IPS-15b (cell line): ENCODE measurements around the gene LIMS2.

Experiments used
- H3K27me3 ChIP-seq: one replicate; pipeline ENCODE4 v1.6.1; 2013; ENCODE audit warnings: low read length; ENCODE audit not compliant: control insufficient read depth, insufficient read depth
- H3K36me3 ChIP-seq: one replicate; pipeline ENCODE4 v1.6.1; 2013; ENCODE audit warnings: low read length; ENCODE audit not compliant: control insufficient read depth, insufficient read depth
- H3K4me1 ChIP-seq: one replicate; pipeline ENCODE4 v1.6.1; 2013; ENCODE audit warnings: mild to moderate bottlenecking, low read length; ENCODE audit not compliant: control insufficient read depth, insufficient read depth
- H3K4me3 ChIP-seq: one replicate; pipeline ENCODE4 v1.5.1; 2013; ENCODE audit warnings: low read depth, low read length
- H3K9ac ChIP-seq: one replicate; pipeline ENCODE4 v1.6.1; 2013; ENCODE audit warnings: low read depth, mild to moderate bottlenecking, low read length
- H3K9me3 ChIP-seq: one replicate; pipeline ENCODE4 v1.6.1; 2013; ENCODE audit warnings: mild to moderate bottlenecking, low read length; ENCODE audit not compliant: control insufficient read depth, insufficient read depth

LIMS2 gene

GRCh38 chr2:127622561-127623387, 52.6 kb downstream of the LIMS2 start:
- no peaks in the 10 kb centered on the region for H3K36me3 ChIP-seq
- no peak overlapping the region for H3K9ac ChIP-seq
- H3K4me1 ChIP-seq = no peaks in the 10 kb centered on the region
- no peak overlapping the region for H3K4me3 ChIP-seq
- no peaks in the 10 kb centered on the region for H3K27me3 ChIP-seq
- H3K9me3 ChIP-seq = no peaks in the 10 kb centered on the region

- Histone ChIP-seq H3K36me3 (no peaks in the 10 kb centered on the region), H3K4me1 (no peaks in the 10 kb centered on the region), H3K27me3 (no peaks in the 10 kb centered on the region)
These were observed 53.3 kb downstream of the LIMS2 start for GRCh38 chr2:127621981-127622431.

GRCh38 chr2:127620866-127621265, 54.5 kb downstream of the LIMS2 start:
- Histone ChIP-seq H3K9ac (no peak overlapping the region), H3K36me3 (no peaks in the 10 kb centered on the region), H3K4me1 (no peaks in the 10 kb centered on the region), H3K9me3 (no peaks in the 10 kb centered on the region), H3K4me3 (no peak overlapping the region), H3K27me3 (no peaks in the 10 kb centered on the region)

More at GRCh38 chr2:127621981-127622431, 53.3 kb downstream of the LIMS2 start:
- H3K4me3 ChIP-seq = no peak overlapping the region
- no peaks in the 10 kb centered on the region for H3K9me3 ChIP-seq
- H3K9ac ChIP-seq = no peak overlapping the region

GRCh38 chr2:127619877-127620705, 55.2 kb downstream of the LIMS2 start:
- Histone ChIP-seq H3K36me3 (no peaks in the 10 kb centered on the region), H3K9me3 (no peaks in the 10 kb centered on the region), H3K4me3 (no peak overlapping the region), H3K4me1 (no peaks in the 10 kb centered on the region), H3K9ac (no peak overlapping the region), H3K27me3 (no peaks in the 10 kb centered on the region)

GRCh38 chr2:127619203-127619590, 56.1 kb downstream of the LIMS2 start:
- Histone ChIP-seq H3K9me3 (no peaks in the 10 kb centered on the region), H3K27me3 (no peaks in the 10 kb centered on the region), H3K4me3 (no peak overlapping the region), H3K9ac (no peak overlapping the region), H3K36me3 (no peaks in the 10 kb centered on the region), H3K4me1 (no peaks in the 10 kb centered on the region)

- no peaks in the 10 kb centered on the region for H3K9me3 ChIP-seq
- no peaks in the 10 kb centered on the region for H3K36me3 ChIP-seq
- H3K4me1 ChIP-seq = no peaks in the 10 kb centered on the region
- H3K4me3 ChIP-seq = no peak overlapping the region
- no peak overlapping the region for H3K9ac ChIP-seq
- H3K27me3 ChIP-seq = no peaks in the 10 kb centered on the region
These were observed 56.7 kb downstream of the LIMS2 start for GRCh38 chr2:127618551-127619202.

GRCh38 chr2:127615511-127616166, 59.7 kb downstream of the LIMS2 start:
- Histone ChIP-seq H3K4me1 (no peaks in the 10 kb centered on the region), H3K9ac (no peak overlapping the region), H3K4me3 (no peak overlapping the region), H3K9me3 (no peaks in the 10 kb centered on the region), H3K36me3 (no peaks in the 10 kb centered on the region), H3K27me3 (no peaks in the 10 kb centered on the region)

GRCh38 chr2:127614731-127615130, 60.6 kb downstream of the LIMS2 start:
- H3K4me1 ChIP-seq = no peaks in the 10 kb centered on the region

GRCh38 chr2:127614246-127614645, 61.1 kb downstream of the LIMS2 start:
- no peaks in the 10 kb centered on the region for H3K27me3 ChIP-seq
- H3K9me3 ChIP-seq = no peaks in the 10 kb centered on the region
- no peak overlapping the region for H3K9ac ChIP-seq
- H3K36me3 ChIP-seq = no peaks in the 10 kb centered on the region
- H3K4me1 ChIP-seq = no peaks in the 10 kb centered on the region
- H3K4me3 ChIP-seq = no peak overlapping the region

More at GRCh38 chr2:127614731-127615130, 60.6 kb downstream of the LIMS2 start:
- no peak overlapping the region for H3K9ac ChIP-seq
- H3K36me3 ChIP-seq = no peaks in the 10 kb centered on the region
- no peaks in the 10 kb centered on the region for H3K9me3 ChIP-seq
- H3K4me3 ChIP-seq = no peak overlapping the region
- no peaks in the 10 kb centered on the region for H3K27me3 ChIP-seq

GRCh38 chr2:127612111-127612822, 63.1 kb downstream of the LIMS2 start:
- Histone ChIP-seq H3K9me3 (no peaks in the 10 kb centered on the region), H3K27me3 (no peaks in the 10 kb centered on the region), H3K36me3 (no peaks in the 10 kb centered on the region), H3K4me1 (no peaks in the 10 kb centered on the region), H3K4me3 (no peak overlapping the region), H3K9ac (no peak overlapping the region)
